GM23338 (cell line): Measurements from ENCODE around the gene USH2A. TPM values are rescaled to one million over a fixed set of nuclear protein-coding genes. Genes with fewer than 3 reads are reported as not detected.

Experiments
- ATAC-seq: fragments of 200-7000 bp; cut with Tn5 transposase; 3 replicates; pipeline ENCODE4 v1.9.1; 2020
- DNase-seq: peaks from one replicate; pipeline ENCODE4 v3.0.0-alpha.2; 2015; ENCODE audit warnings: low spot score
- H2AFZ ChIP-seq: fragments of 200-600 bp; sonication (generic); 2 replicates; pipeline ENCODE4 v1.8.0; 2016; ENCODE audit warnings: antibody characterized with exemption, mild to moderate bottlenecking, moderate library complexity
- H3F3A ChIP-seq: fragments of 200-600 bp; sonication (generic); replicated peaks from 2 replicates; pipeline ENCODE4 v1.8.0; 2017; ENCODE audit warnings: antibody characterized with exemption, mixed run types, low read depth
- H3K27ac ChIP-seq: fragments of 200-600 bp; sonication (generic); 2 replicates; pipeline ENCODE4 v1.6.1; 2016; ENCODE audit warnings: low read depth
- H3K27me3 ChIP-seq: fragments of 200-600 bp; sonication (generic); 2 replicates; pipeline ENCODE4 v1.8.0; 2016; ENCODE audit warnings: mild to moderate bottlenecking, mixed run types, moderate library complexity; ENCODE audit not compliant: insufficient read depth
- H3K36me3 ChIP-seq: fragments of 200-600 bp; sonication (generic); 2 replicates; pipeline ENCODE4 v1.8.0; 2016; ENCODE audit warnings: mild to moderate bottlenecking; ENCODE audit not compliant: insufficient read depth
- H3K4me1 ChIP-seq: fragments of 200-600 bp; sonication (generic); 2 replicates; pipeline ENCODE4 v1.8.0; 2016; ENCODE audit warnings: mild to moderate bottlenecking, moderate library complexity; ENCODE audit not compliant: insufficient read depth
- H3K4me2 ChIP-seq: fragments of 200-600 bp; sonication (generic); 2 replicates; pipeline ENCODE4 v1.7.1; 2017; ENCODE audit warnings: mixed run types
- H3K4me3 ChIP-seq: fragments of 200-600 bp; sonication (generic); 2 replicates; pipeline ENCODE4 v1.6.1; 2016; ENCODE audit warnings: mixed run types
- H3K79me2 ChIP-seq: fragments of 200-600 bp; sonication (generic); replicated peaks from 2 replicates; pipeline ENCODE4 v1.8.0; 2017; ENCODE audit warnings: mild to moderate bottlenecking; ENCODE audit not compliant: insufficient read depth
- H3K9me2 ChIP-seq: fragments of 200-600 bp; sonication (generic); 2 replicates; pipeline ENCODE4 v1.8.0; 2017; ENCODE audit not compliant: insufficient read depth
- H4K20me1 ChIP-seq: fragments of 200-600 bp; sonication (generic); replicated peaks from 2 replicates; pipeline ENCODE4 v1.8.0; 2017; ENCODE audit warnings: mild to moderate bottlenecking; ENCODE audit not compliant: insufficient read depth
- H3K27ac Mint-ChIP-seq: 2 replicates; pipeline ENCODE4 v1.8.0; 2020; ENCODE audit warnings: inconsistent platforms, mild to moderate bottlenecking, moderate library complexity, mixed read lengths
- H3K27me3 Mint-ChIP-seq: 3 replicates; pipeline ENCODE4 v1.8.0; 2022; ENCODE audit warnings: low read depth, mild to moderate bottlenecking, moderate library complexity, mixed read lengths, inconsistent platforms; ENCODE audit not compliant: insufficient read depth, poor library complexity
- H3K36me3 Mint-ChIP-seq: 3 replicates; pipeline ENCODE4 v1.8.0; 2021; ENCODE audit warnings: low read depth, mild to moderate bottlenecking, inconsistent platforms, moderate library complexity, mixed read lengths
- H3K4me1 Mint-ChIP-seq: 3 replicates; pipeline ENCODE4 v1.8.0; 2020; ENCODE audit warnings: mild to moderate bottlenecking, inconsistent platforms, mixed read lengths
- H3K4me3 Mint-ChIP-seq: 3 replicates; pipeline ENCODE4 v1.8.0; 2021; ENCODE audit warnings: moderate library complexity, mild to moderate bottlenecking, inconsistent platforms, mixed read lengths
- H3K9me3 Mint-ChIP-seq: 3 replicates; pipeline ENCODE4 v1.8.0; 2020; ENCODE audit warnings: moderate library complexity, mild to moderate bottlenecking, inconsistent platforms, mixed read lengths
- EZH2 ChIP-seq: fragments of 200-600 bp; sonication (generic); IDR thresholded peaks from one replicate; pipeline ENCODE4 v1.8.0; 2017; ENCODE audit warnings: antibody characterized with exemption, mild to moderate bottlenecking, low read depth; ENCODE audit not compliant: unreplicated experiment
- EZH2phosphoT487 ChIP-seq: fragments of 200-600 bp; sonication (generic); IDR thresholded peaks from one replicate; pipeline ENCODE4 v1.8.1; 2018; ENCODE audit warnings: antibody characterized with exemption; ENCODE audit not compliant: unreplicated experiment
- JUNB ChIP-seq: IDR thresholded peaks from one replicate; pipeline ENCODE4 v1.6.1; 2016; ENCODE audit warnings: antibody characterized with exemption; ENCODE audit not compliant: unreplicated experiment
- NANOG ChIP-seq: IDR thresholded peaks from 2 replicates; pipeline ENCODE4 v1.6.1; 2016; ENCODE audit warnings: antibody characterized with exemption, borderline replicate concordance
- STAT1 ChIP-seq: IDR thresholded peaks from one replicate; pipeline ENCODE4 v1.6.1; 2016; ENCODE audit warnings: antibody characterized with exemption; ENCODE audit not compliant: unreplicated experiment
- ZNF114 ChIP-seq: fragments of 250-450 bp; sonication (Bioruptor Pico); IDR thresholded peaks from 2 replicates; pipeline ENCODE4 v1.5.0; 2020; ENCODE audit warnings: mild to moderate bottlenecking, moderate library complexity
- ZNF331 ChIP-seq: fragments of 250-450 bp; sonication (Bioruptor Pico); IDR thresholded peaks from 2 replicates; pipeline ENCODE4 v1.5.0; 2020; ENCODE audit warnings: low read depth, mild to moderate bottlenecking, moderate library complexity
- polyA plus RNA-seq: library from polyadenylated mRNA; unstranded; fragments of >200 nt; fragmentation: Nextera tagmentation; extraction: Ambion mirVana; gene quantifications from 2 replicates; pipeline ENCODE4 v1.2.1, GENCODE V29; 2016
- total RNA-seq: library from RNA; depleted of rRNA; stranded (reverse); fragments of >200 nt; shearing (Covaris generic); gene quantifications from 2 replicates; pipeline ENCODE4 v1.2.3, GENCODE V29; 2014
- TF ChIP-seq, protein P1 (sequence below): IDR thresholded peaks from 2 replicates; pipeline ENCODE4 v1.6.1; 2016; ENCODE audit warnings: antibody characterized with exemption
- TF ChIP-seq, protein P2 (sequence below): fragments of 250-450 bp; sonication (Bioruptor Pico); IDR thresholded peaks from 2 replicates; pipeline ENCODE4 v1.5.0; 2020; ENCODE audit warnings: mild to moderate bottlenecking, moderate library complexity

The USH2A gene
- total and polyA plus RNA-seq, 2 experiments from 2014 or later = 0.03 TPM

DNA sequence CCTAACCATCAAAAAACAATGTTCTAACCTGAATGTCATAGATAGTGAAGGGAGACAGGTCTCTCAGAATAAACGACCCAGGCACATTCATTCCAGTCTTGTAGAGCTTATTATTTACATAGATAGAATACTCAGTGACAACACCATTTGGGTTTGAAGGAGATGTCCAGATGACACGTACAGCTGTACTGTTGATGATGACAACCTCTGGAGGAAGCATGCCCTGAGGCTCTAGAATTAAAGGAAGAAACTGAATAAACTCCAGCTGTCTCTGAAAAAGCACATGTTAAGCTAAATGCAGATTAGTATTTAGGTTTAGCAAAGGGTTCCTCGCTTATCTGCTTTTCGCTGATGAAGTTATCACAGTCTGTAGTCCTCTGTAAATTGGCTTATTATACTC lies 579.0 kb downstream of the USH2A start:
- Histone ChIP-seq H3K9me2 (peaks cover 5% of the 10 kb centered on the region), H3K79me2 (no peaks in the 10 kb centered on the region), H3K27ac (no peak overlapping the region), H2AFZ (no peak overlapping the region), H3F3A (no peaks in the 10 kb centered on the region), H3K4me3 (no peak overlapping the region), H3K4me2 (no peak overlapping the region), H3K4me1 (no peaks in the 10 kb centered on the region), H3K36me3 (no peaks in the 10 kb centered on the region), H4K20me1 (no peaks in the 10 kb centered on the region), H3K27me3 (no peaks in the 10 kb centered on the region)
- Mint-ChIP-seq H3K4me3 (no peak overlapping the region), H3K4me1 (no peaks in the 10 kb centered on the region), H3K36me3 (no peaks in the 10 kb centered on the region; the same call in 2 of the 3 replicates), H3K27ac (no peak overlapping the region), H3K9me3 (0 out of 3 replicates have a peak, but pooled peaks cover 5% of the 10 kb centered on the region), H3K27me3 (no peaks in the 10 kb centered on the region)
- DNase-seq (no peak), ATAC-seq (no peak)
- TF ChIP-seq EZH2phosphoT487 (no peak), ZNF114 (CRISPR knock-in tag) (no peak), STAT1 (no peak), JUNB (no peak)
- TF ChIP-seq, protein P1, sequence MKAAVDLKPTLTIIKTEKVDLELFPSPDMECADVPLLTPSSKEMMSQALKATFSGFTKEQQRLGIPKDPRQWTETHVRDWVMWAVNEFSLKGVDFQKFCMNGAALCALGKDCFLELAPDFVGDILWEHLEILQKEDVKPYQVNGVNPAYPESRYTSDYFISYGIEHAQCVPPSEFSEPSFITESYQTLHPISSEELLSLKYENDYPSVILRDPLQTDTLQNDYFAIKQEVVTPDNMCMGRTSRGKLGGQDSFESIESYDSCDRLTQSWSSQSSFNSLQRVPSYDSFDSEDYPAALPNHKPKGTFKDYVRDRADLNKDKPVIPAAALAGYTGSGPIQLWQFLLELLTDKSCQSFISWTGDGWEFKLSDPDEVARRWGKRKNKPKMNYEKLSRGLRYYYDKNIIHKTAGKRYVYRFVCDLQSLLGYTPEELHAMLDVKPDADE = no peak

GRCh38 chr1:215842905-215843304 lies 580.3 kb downstream of the USH2A start:
- H3K4me3 ChIP-seq = no peak overlapping the region
- no peaks in the 10 kb centered on the region for H3F3A ChIP-seq
- H2AFZ ChIP-seq = no peak overlapping the region
- no peaks in the 10 kb centered on the region for H4K20me1 ChIP-seq
- H3K4me2 ChIP-seq = no peak overlapping the region
- Mint-ChIP-seq H3K36me3 (no peaks in the 10 kb centered on the region; the same call in 2 of the 3 replicates), H3K4me3 (no peak overlapping the region), H3K9me3 (0 out of 3 replicates have a peak, but pooled peaks cover 5% of the 10 kb centered on the region), H3K27me3 (peaks cover 2% of the 10 kb centered on the region), H3K4me1 (no peaks in the 10 kb centered on the region), H3K27ac (no peak overlapping the region)
- H3K36me3 ChIP-seq = no peaks in the 10 kb centered on the region
- H3K27ac ChIP-seq = no peak overlapping the region
- no peaks in the 10 kb centered on the region for H3K27me3 ChIP-seq
- TF ChIP-seq ZNF331 (CRISPR knock-in tag) (no peak), EZH2 (no peak), STAT1 (no peak), EZH2phosphoT487 (no peak), ZNF114 (CRISPR knock-in tag) (no peak), NANOG (no peak), JUNB (no peak)
- TF ChIP-seq, protein P2, sequence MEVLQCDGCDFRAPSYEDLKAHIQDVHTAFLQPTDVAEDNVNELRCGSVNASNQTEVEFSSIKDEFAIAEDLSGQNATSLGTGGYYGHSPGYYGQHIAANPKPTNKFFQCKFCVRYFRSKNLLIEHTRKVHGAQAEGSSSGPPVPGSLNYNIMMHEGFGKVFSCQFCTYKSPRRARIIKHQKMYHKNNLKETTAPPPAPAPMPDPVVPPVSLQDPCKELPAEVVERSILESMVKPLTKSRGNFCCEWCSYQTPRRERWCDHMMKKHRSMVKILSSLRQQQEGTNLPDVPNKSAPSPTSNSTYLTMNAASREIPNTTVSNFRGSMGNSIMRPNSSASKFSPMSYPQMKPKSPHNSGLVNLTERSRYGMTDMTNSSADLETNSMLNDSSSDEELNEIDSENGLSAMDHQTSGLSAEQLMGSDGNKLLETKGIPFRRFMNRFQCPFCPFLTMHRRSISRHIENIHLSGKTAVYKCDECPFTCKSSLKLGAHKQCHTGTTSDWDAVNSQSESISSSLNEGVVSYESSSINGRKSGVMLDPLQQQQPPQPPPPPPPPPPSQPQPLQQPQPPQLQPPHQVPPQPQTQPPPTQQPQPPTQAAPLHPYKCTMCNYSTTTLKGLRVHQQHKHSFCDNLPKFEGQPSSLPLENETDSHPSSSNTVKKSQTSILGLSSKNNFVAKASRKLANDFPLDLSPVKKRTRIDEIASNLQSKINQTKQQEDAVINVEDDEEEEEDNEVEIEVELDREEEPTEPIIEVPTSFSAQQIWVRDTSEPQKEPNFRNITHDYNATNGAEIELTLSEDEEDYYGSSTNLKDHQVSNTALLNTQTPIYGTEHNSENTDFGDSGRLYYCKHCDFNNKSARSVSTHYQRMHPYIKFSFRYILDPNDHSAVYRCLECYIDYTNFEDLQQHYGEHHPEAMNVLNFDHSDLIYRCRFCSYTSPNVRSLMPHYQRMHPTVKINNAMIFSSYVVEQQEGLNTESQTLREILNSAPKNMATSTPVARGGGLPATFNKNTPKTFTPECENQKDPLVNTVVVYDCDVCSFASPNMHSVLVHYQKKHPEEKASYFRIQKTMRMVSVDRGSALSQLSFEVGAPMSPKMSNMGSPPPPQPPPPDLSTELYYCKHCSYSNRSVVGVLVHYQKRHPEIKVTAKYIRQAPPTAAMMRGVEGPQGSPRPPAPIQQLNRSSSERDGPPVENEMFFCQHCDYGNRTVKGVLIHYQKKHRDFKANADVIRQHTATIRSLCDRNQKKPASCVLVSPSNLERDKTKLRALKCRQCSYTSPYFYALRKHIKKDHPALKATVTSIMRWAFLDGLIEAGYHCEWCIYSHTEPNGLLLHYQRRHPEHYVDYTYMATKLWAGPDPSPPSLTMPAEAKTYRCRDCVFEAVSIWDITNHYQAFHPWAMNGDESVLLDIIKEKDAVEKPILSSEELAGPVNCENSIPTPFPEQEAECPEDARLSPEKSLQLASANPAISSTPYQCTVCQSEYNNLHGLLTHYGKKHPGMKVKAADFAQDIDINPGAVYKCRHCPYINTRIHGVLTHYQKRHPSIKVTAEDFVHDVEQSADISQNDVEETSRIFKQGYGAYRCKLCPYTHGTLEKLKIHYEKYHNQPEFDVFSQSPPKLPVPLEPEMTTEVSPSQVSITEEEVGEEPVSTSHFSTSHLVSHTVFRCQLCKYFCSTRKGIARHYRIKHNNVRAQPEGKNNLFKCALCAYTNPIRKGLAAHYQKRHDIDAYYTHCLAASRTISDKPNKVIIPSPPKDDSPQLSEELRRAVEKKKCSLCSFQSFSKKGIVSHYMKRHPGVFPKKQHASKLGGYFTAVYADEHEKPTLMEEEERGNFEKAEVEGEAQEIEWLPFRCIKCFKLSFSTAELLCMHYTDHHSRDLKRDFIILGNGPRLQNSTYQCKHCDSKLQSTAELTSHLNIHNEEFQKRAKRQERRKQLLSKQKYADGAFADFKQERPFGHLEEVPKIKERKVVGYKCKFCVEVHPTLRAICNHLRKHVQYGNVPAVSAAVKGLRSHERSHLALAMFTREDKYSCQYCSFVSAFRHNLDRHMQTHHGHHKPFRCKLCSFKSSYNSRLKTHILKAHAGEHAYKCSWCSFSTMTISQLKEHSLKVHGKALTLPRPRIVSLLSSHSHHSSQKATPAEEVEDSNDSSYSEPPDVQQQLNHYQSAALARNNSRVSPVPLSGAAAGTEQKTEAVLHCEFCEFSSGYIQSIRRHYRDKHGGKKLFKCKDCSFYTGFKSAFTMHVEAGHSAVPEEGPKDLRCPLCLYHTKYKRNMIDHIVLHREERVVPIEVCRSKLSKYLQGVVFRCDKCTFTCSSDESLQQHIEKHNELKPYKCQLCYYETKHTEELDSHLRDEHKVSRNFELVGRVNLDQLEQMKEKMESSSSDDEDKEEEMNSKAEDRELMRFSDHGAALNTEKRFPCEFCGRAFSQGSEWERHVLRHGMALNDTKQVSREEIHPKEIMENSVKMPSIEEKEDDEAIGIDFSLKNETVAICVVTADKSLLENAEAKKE (CRISPR knock-in tag) = no peak
- TF ChIP-seq, protein P1 = no peak
- H3K79me2 ChIP-seq = no peaks in the 10 kb centered on the region
- DNase-seq (no peak), ATAC-seq (no peak)
- H3K9me2 ChIP-seq = peaks cover 5% of the 10 kb centered on the region; the same call in 1 of the 2 replicates
- no peaks in the 10 kb centered on the region for H3K4me1 ChIP-seq
